H1 (cell line): ENCODE data around the gene WDR59. TPM values are rescaled to one million over a fixed set of nuclear protein-coding genes. Genes with fewer than 3 reads are reported as not detected.

Experiments used
- EZH2 ChIP-seq: fragments of 200-600 bp; sonication (generic); IDR thresholded peaks from 2 replicates; pipeline ENCODE4 v1.7.1; 2012; ENCODE audit warnings: low read depth, mild to moderate bottlenecking, moderate library complexity, low read length, inconsistent platforms; ENCODE audit not compliant: severe bottlenecking
- TAF7 ChIP-seq: optimal IDR thresholded peaks from 2 replicates; pipeline ENCODE3; 2011; ENCODE audit warnings: low read depth, mild to moderate bottlenecking, inconsistent platforms, low read length, moderate library complexity, borderline replicate concordance
- polyA plus RNA-seq, 7 experiments: library from polyadenylated mRNA; depleted of rRNA in 3 of 7; stranded (reverse) in 5 of 7; unstranded in 2 of 7; fragments of >200 nt in 5 of 7; fragments of 200-250 nt in 2 of 7; gene quantifications; 1 replicate in 5 of 7; 2 replicates in 1 of 7; 4 replicates in 1 of 7; pipeline versions ENCODE4 v1.2.1 to v1.2.3, GENCODE V29; 2011 to 2013; ENCODE audit warnings: missing spikeins in 2 of 7, mixed read lengths in 2 of 7
- total RNA-seq: library from RNA; stranded (reverse); fragmentation: NEBNext Ultra II Directional; extraction: Animal tissue kit (Norgen Biotek cat#: 25700); gene quantifications from 2 replicates; pipeline ENCODE4 v1.2.1, GENCODE V29; 2021

WDR59 gene
- total and polyA plus RNA-seq, 2 of the 8 experiments (the other 6 are each of a cell fraction or from before 2014, with no cell fraction given): 84.2 to 124 TPM

GRCh38 chr16:75028544-75029135, 43.7 kb upstream of the WDR59 start (continued):
- TF ChIP-seq EZH2 (no peak), TAF7 (no peak)
